OCI-LY7 (cell line): ENCODE measurements around the gene XPNPEP1. TPM values are rescaled to one million over a fixed set of nuclear protein-coding genes. Genes with fewer than 3 reads are reported as not detected.

Experiments
- BruUV-seq: library from RNA; stranded (reverse); fragments of 400-500 nt; replicated peaks from 2 replicates; lab custom pipeline; 2021; lab: Mats Ljungman, UMichigan
- CTCF ChIA-PET: fragments of 300-600 bp; sonication (Branson Sonifier 250); formaldehyde crosslinking; loops from one replicate; lab custom pipeline; 2022; ENCODE audit warnings: antibody characterized with exemption; ENCODE audit not compliant: unreplicated experiment; lab: Charles Lee
- POLR2A ChIA-PET: fragments of 300-600 bp; sonication (Branson Sonifier 250); formaldehyde crosslinking; loops from one replicate; lab custom pipeline; 2022; ENCODE audit warnings: antibody characterized with exemption; lab: Charles Lee
- DNase-seq: peaks from one replicate; pipeline ENCODE4 v3.0.0-alpha.2; 2015; ENCODE audit warnings: low spot score
- H2AFZ ChIP-seq: fragments of 200-600 bp; sonication (generic), shearing (Covaris generic); 2 replicates; pipeline ENCODE4 v1.6.1; 2014; ENCODE audit warnings: mild to moderate bottlenecking, antibody characterized with exemption, low read length, moderate library complexity
- H3K27ac ChIP-seq: fragments of 200-600 bp; sonication (generic); 2 replicates; pipeline ENCODE4 v1.5.1; 2014; ENCODE audit warnings: mixed run types, low read depth, mild to moderate bottlenecking, moderate library complexity, low read length, inconsistent platforms; ENCODE audit not compliant: poor library complexity, severe bottlenecking
- H3K36me3 ChIP-seq: fragments of 200-600 bp; sonication (generic); 2 replicates; pipeline ENCODE4 v1.6.1; 2014; ENCODE audit warnings: mild to moderate bottlenecking, antibody characterized with exemption, low read length, moderate library complexity, mixed read lengths; ENCODE audit not compliant: insufficient read depth
- H3K4me1 ChIP-seq: fragments of 200-600 bp; sonication (generic); 2 replicates; pipeline ENCODE4 v1.5.1; 2014; ENCODE audit warnings: mild to moderate bottlenecking, low read length; ENCODE audit not compliant: insufficient read depth, poor library complexity, severe bottlenecking
- H3K4me2 ChIP-seq: fragments of 200-600 bp; sonication (generic); 2 replicates; pipeline ENCODE4 v1.6.1; 2014; ENCODE audit warnings: mild to moderate bottlenecking, low read length
- H3K4me3 ChIP-seq: fragments of 200-600 bp; sonication (generic); 2 replicates; pipeline ENCODE4 v1.5.1; 2014; ENCODE audit warnings: mild to moderate bottlenecking, low read depth, low read length; ENCODE audit not compliant: poor library complexity, severe bottlenecking
- H3K79me2 ChIP-seq: fragments of 200-600 bp; sonication (generic); 2 replicates; pipeline ENCODE4 v1.6.1; 2016; ENCODE audit warnings: low read depth, mild to moderate bottlenecking, low read length, moderate library complexity, mixed read lengths; ENCODE audit not compliant: insufficient read depth
- H3K9me2 ChIP-seq: fragments of 200-600 bp; sonication (generic); 2 replicates; pipeline ENCODE4 v1.6.1; 2016; ENCODE audit warnings: mild to moderate bottlenecking, low read length, mixed read lengths; ENCODE audit not compliant: insufficient read depth
- H3K9me3 ChIP-seq: fragments of 200-600 bp; sonication (generic); 2 replicates; pipeline ENCODE4 v1.6.1; 2014; ENCODE audit warnings: mild to moderate bottlenecking, mixed run types, low read length, mixed read lengths
- H4K20me1 ChIP-seq: fragments of 200-600 bp; sonication (generic); 2 replicates; pipeline ENCODE4 v1.6.1; 2014; ENCODE audit warnings: mild to moderate bottlenecking, antibody characterized with exemption, low read length, moderate library complexity, mixed read lengths; ENCODE audit not compliant: insufficient read depth
- EZH2phosphoT487 ChIP-seq: fragments of 200-600 bp; sonication (generic); IDR thresholded peaks from 2 replicates; pipeline ENCODE4 v1.6.1; 2018; ENCODE audit warnings: low read depth, borderline replicate concordance, mild to moderate bottlenecking, mixed run types, antibody characterized with exemption, low read length, moderate library complexity, mixed read lengths
- intact Hi-C: fragments of 100-400 bp; cut with micrococcal nuclease; formaldehyde crosslinking; loops from one replicate; pipeline ENCODE4 v1.10.0; 2022; ENCODE audit not compliant: unreplicated experiment
- small RNA-seq: library from RNA; depleted of rRNA; stranded (forward); fragments of <200 nt; gene quantifications from one replicate; pipeline ENCODE3, GENCODE V24; 2014
- total RNA-seq, 2 experiments: library from RNA; depleted of rRNA in 1 of 2; stranded (reverse); fragments of >200 nt in 1 of 2; shearing (Covaris generic) in 1 of 2; gene quantifications; 2 replicates each; pipeline ENCODE4 v1.2.3, GENCODE V29; 2014 to 2022
- TF ChIP-seq, protein P1 (sequence below): fragments of 200-600 bp; sonication (generic); conservative IDR thresholded peaks from 2 replicates; pipeline ENCODE4 v1.5.1; 2014; ENCODE audit warnings: mild to moderate bottlenecking, antibody characterized with exemption, low read length, moderate library complexity, mixed read lengths

XPNPEP1 gene
- total RNA-seq, 2 experiments from 2014 or later = 136 to 237 TPM

DNA sequence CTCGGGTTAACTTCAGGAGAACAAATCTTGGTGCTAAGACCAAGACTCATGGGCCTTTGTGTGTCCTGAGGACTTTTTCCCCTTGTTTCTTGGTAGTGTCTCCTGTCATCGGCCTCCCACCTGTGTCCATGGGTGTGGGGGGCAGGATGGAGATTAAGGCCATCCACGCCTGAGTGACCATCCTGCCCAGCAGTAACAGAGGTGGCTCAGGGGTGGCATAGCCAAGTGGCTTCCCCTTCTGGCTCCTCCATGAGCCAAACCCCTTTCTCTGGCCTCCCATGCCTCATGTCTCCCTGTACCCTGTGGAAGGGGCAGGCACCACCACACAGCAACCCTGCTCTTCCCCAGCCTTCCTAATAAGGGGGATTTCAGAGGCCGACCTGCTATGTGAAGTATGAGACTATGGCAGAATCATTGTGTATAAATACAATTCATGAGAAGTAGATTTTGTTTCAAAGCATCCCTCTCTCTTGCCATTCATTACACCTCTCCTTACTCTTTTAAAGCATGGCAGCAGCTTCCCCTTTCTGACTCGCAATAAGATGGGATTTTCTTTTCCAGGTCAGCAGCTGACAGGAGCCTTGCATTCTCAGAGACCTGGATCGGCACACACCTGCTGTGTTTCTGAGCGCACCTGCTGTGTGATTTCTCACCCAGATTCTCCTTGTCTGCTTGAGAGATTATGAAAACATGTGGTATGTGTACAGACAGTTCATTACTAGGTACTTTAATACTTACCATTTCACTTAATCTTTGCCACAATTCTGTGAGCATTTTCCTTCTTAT, 102.5 kb downstream of the XPNPEP1 start:
- intact Hi-C loops = no loop called here
- no peak overlapping the region for H3K4me2 ChIP-seq
- no peaks in the 10 kb centered on the region for H3K79me2 ChIP-seq
- H3K27ac ChIP-seq = no peak overlapping the region
- TF ChIP-seq EZH2phosphoT487 = no peak
- TF ChIP-seq, protein P1, sequence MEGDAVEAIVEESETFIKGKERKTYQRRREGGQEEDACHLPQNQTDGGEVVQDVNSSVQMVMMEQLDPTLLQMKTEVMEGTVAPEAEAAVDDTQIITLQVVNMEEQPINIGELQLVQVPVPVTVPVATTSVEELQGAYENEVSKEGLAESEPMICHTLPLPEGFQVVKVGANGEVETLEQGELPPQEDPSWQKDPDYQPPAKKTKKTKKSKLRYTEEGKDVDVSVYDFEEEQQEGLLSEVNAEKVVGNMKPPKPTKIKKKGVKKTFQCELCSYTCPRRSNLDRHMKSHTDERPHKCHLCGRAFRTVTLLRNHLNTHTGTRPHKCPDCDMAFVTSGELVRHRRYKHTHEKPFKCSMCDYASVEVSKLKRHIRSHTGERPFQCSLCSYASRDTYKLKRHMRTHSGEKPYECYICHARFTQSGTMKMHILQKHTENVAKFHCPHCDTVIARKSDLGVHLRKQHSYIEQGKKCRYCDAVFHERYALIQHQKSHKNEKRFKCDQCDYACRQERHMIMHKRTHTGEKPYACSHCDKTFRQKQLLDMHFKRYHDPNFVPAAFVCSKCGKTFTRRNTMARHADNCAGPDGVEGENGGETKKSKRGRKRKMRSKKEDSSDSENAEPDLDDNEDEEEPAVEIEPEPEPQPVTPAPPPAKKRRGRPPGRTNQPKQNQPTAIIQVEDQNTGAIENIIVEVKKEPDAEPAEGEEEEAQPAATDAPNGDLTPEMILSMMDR = no peak
- no peaks in the 10 kb centered on the region for H3K36me3 ChIP-seq
- no peak for DNase-seq
- H3K4me3 ChIP-seq = no peak overlapping the region
- ChIA-PET CTCF (no interaction called here), POLR2A (no interaction called here)
- H2AFZ ChIP-seq = no peak overlapping the region
- H3K4me1 ChIP-seq = no peaks in the 10 kb centered on the region
- no peaks in the 10 kb centered on the region for H4K20me1 ChIP-seq
- BruUV-seq = no TSS peak
- H3K9me3 ChIP-seq = no peaks in the 10 kb centered on the region
- H3K9me2 ChIP-seq = no peaks in the 10 kb centered on the region

DNA sequence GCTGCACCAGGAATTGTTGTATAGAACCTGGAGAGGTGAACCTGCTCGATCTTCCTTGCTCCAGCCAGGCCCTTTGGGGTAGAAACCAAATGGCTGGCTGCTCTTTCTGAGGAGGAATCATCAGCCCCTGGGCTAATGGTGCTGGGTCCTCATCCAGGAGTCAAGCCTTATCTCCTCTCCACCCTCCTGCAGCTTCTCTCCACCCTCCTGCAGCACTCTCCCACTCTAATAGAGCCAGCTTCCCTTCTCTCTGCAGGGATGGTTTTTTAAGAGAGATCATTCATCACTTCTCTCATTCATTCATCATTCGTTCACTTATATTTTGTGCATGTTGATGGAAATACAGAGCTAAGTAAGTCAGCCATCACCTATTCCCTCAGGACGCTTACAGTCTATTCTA, 103.5 kb downstream of the XPNPEP1 start:
- H3K79me2 ChIP-seq = no peaks in the 10 kb centered on the region
- H3K9me3 ChIP-seq = no peaks in the 10 kb centered on the region
- TF ChIP-seq, protein P1 = no peak
- TF ChIP-seq EZH2phosphoT487 = no peak
- no TSS peak for BruUV-seq
- no peaks in the 10 kb centered on the region for H3K4me1 ChIP-seq
- ChIA-PET POLR2A (no interaction called here), CTCF (no interaction called here)
- H3K36me3 ChIP-seq = no peaks in the 10 kb centered on the region
- no peak overlapping the region for H3K4me2 ChIP-seq
- intact Hi-C loops = no loop called here
- no peak overlapping the region for H3K4me3 ChIP-seq
- H4K20me1 ChIP-seq = no peaks in the 10 kb centered on the region
- no peaks in the 10 kb centered on the region for H3K9me2 ChIP-seq
- no peak overlapping the region for H3K27ac ChIP-seq
- no peak for DNase-seq
- no peak overlapping the region for H2AFZ ChIP-seq

Small RNA genes within 50 kb of the gene (small RNA-seq; reads per million reads assigned to genes)
- gene RNU4-5P = not detected

Other genes starting within 250 kb of the XPNPEP1 start
- gene ADD3, start 84.5 kb upstream of the XPNPEP1 start, total RNA-seq (2014; rRNA removed; shearing (Covaris generic)) = 53.3 and 75.8 TPM in 2 replicates
- 89.7 and 100 TPM in 2 replicates for gene ADD3, start 84.5 kb upstream of the XPNPEP1 start, total RNA-seq (2022)